Measurements from ENCODE around the gene GATAD2B.

Gene GATAD2B

GRCh38 chr1:153967107-153967999 is 44.6 kb upstream of the GATAD2B start, which contains the start of gene CREB3L4 (continued):
- peak; percentile 79 for TF ChIP-seq HIC1 (tag by site-specific recombination; IDR thresholded peaks at IDR 0.05)
- peak; percentile 68 for TF ChIP-seq OSR2 (tag by site-specific recombination; IDR thresholded peaks at IDR 0.05)
- TF ChIP-seq ZBTB21 (tag by site-specific recombination; IDR thresholded peaks at IDR 0.05): 0 out of 2 replicates have a peak, but pooled peaks have one; percentile 6
- no peak for TF ChIP-seq ZNF133 (tag by site-specific recombination; IDR thresholded peaks at IDR 0.05)
- peak; percentile 87 for TF ChIP-seq TRIM28 (IDR thresholded peaks at IDR 0.05; ENCODE audit: borderline replicate concordance, low read length)
- no peak for TF ChIP-seq ZNF639 (tag by site-specific recombination; IDR thresholded peaks at IDR 0.05)
- no peak for TF ChIP-seq ZNF670 (tag by site-specific recombination; IDR thresholded peaks at IDR 0.05; ENCODE audit: low read depth)
- no peak for TF ChIP-seq ZNF624 (tag by site-specific recombination; IDR thresholded peaks at IDR 0.05)
- no peak for TF ChIP-seq MEIS1 (CRISPR knock-in tag; IDR thresholded peaks at IDR 0.05; ENCODE audit: borderline replicate concordance)
- TF ChIP-seq ZSCAN4 (tag by site-specific recombination; IDR thresholded peaks at IDR 0.05): no peak
- TF ChIP-seq ZFP69B (tag by site-specific recombination; IDR thresholded peaks at IDR 0.05): no peak; the same call in 1 of the 2 replicates
- peak; percentile 77 for TF ChIP-seq SP3 (tag by site-specific recombination; IDR thresholded peaks at IDR 0.05)
- TF ChIP-seq INSM2 (tag by site-specific recombination; IDR thresholded peaks at IDR 0.05): 0 out of 2 replicates have a peak, but pooled peaks have one; percentile 57
- no peak; the same call in 1 of the 2 replicates for TF ChIP-seq ZBTB44 (tag by site-specific recombination; IDR thresholded peaks at IDR 0.05)
- peak; percentile 99 for TF ChIP-seq ZBTB17 (tag by site-specific recombination; IDR thresholded peaks at IDR 0.05)
- TF ChIP-seq BCL11A (tag by site-specific recombination; IDR thresholded peaks at IDR 0.05; ENCODE audit: low read depth): peak; percentile 94
- TF ChIP-seq ZNF292 (tag by site-specific recombination; IDR thresholded peaks at IDR 0.05; ENCODE audit: borderline replicate concordance, low read depth): no peak
- no peak for TF ChIP-seq ZNF707 (tag by site-specific recombination; IDR thresholded peaks at IDR 0.05)
- no peak for TF ChIP-seq ZNF548 (tag by site-specific recombination; IDR thresholded peaks at IDR 0.05)
- 0 out of 2 replicates have a peak, but pooled peaks have one; percentile 54 for TF ChIP-seq HOXD13 (CRISPR knock-in tag; IDR thresholded peaks at IDR 0.05; ENCODE audit: borderline replicate concordance)
- TF ChIP-seq ZSCAN16 (tag by site-specific recombination; IDR thresholded peaks at IDR 0.05): 0 out of 2 replicates have a peak, but pooled peaks have one; percentile 20
- TF ChIP-seq ZEB2 (tag by site-specific recombination; IDR thresholded peaks at IDR 0.05): peak; percentile 97
- TF ChIP-seq BCL11B (tag by site-specific recombination; IDR thresholded peaks at IDR 0.05; ENCODE audit: low read depth): peak; percentile 87
- TF ChIP-seq ZNF146 (tag by site-specific recombination; IDR thresholded peaks at IDR 0.05): 0 out of 2 replicates have a peak, but pooled peaks have one; percentile 14
- peak; percentile 78 for TF ChIP-seq ZNF610 (tag by site-specific recombination; IDR thresholded peaks at IDR 0.05; ENCODE audit: borderline replicate concordance)
- TF ChIP-seq PRDM1 (tag by site-specific recombination; IDR thresholded peaks at IDR 0.05): peak; percentile 83
- TF ChIP-seq ZNF76 (tag by site-specific recombination; IDR thresholded peaks at IDR 0.05; ENCODE audit: borderline replicate concordance, low read depth): peak; percentile 75
- TF ChIP-seq ZSCAN18 (tag by site-specific recombination; IDR thresholded peaks at IDR 0.05): no peak
- TF ChIP-seq YY2 (tag by site-specific recombination; IDR thresholded peaks at IDR 0.05): peak; percentile 65
- no peak for TF ChIP-seq KLF1 (tag by site-specific recombination; IDR thresholded peaks at IDR 0.05)
- peak; percentile 10; the same call in 1 of the 2 replicates for TF ChIP-seq ZFP37 (tag by site-specific recombination; IDR thresholded peaks at IDR 0.05)
